GM21423 (cell line): ENCODE data around the gene IRF2BP2.
"Not testable (repeated sequence)": the region's sequence is repeated elsewhere in the genome, so short reads cannot be mapped to it uniquely, and the experiment has no call there.

Source experiments
- ATAC-seq: cut with Tn5 transposase; IDR thresholded peaks from one replicate; pipeline ENCODE4 v1.9.1; 2021; ENCODE audit warnings: mild to moderate bottlenecking, moderate library complexity; ENCODE audit not compliant: unreplicated experiment

Gene IRF2BP2

GRCh38 chr1:234602334-234603220 is 7.4 kb downstream of the IRF2BP2 start:
- ATAC-seq = no peak

GRCh38 chr1:234601301-234602017 is 8.5 kb downstream of the IRF2BP2 start:
- ATAC-seq = no peak

- ATAC-seq = no peak
Observed at GRCh38 chr1:234600418-234601281, 9.3 kb downstream of the IRF2BP2 start.

- ATAC-seq = peak; percentile 69
Observed at GRCh38 chr1:234599617-234600417, 10.2 kb downstream of the IRF2BP2 start.

GRCh38 chr1:234598974-234599616 is 10.9 kb downstream of the IRF2BP2 start:
- ATAC-seq = no peak

- no peak for ATAC-seq
Observed at GRCh38 chr1:234597894-234598293, 12.1 kb downstream of the IRF2BP2 start.

- ATAC-seq = no peak
Observed at GRCh38 chr1:234595899-234596298, 14.1 kb downstream of the IRF2BP2 start.

GRCh38 chr1:234594575-234594974 is 15.4 kb downstream of the IRF2BP2 start:
- ATAC-seq = not testable (repeated sequence)

- no peak for ATAC-seq
Observed at GRCh38 chr1:234593771-234594504, 16.0 kb downstream of the IRF2BP2 start.

- no peak for ATAC-seq
Observed at GRCh38 chr1:234593109-234593508, 16.9 kb downstream of the IRF2BP2 start.

- no peak for ATAC-seq
Observed at GRCh38 chr1:234592240-234592639, 17.7 kb downstream of the IRF2BP2 start.

GRCh38 chr1:234591131-234591530 is 18.8 kb downstream of the IRF2BP2 start:
- ATAC-seq = no peak

- no peak for ATAC-seq
Observed at GRCh38 chr1:234589854-234590620, 19.9 kb downstream of the IRF2BP2 start.

- ATAC-seq = no peak
Observed at GRCh38 chr1:234589064-234589800, 20.7 kb downstream of the IRF2BP2 start.

- ATAC-seq = no peak
Observed at GRCh38 chr1:234588386-234588785, 21.6 kb downstream of the IRF2BP2 start.

- no peak for ATAC-seq
Observed at GRCh38 chr1:234586892-234587485, 23.0 kb downstream of the IRF2BP2 start.

GRCh38 chr1:234586304-234586703 is 23.7 kb downstream of the IRF2BP2 start:
- ATAC-seq = no peak
